ENCODE measurements around the gene RPS6KA3.
A peak's percentile ranks its signal among the peaks of the same experiment; 100 is the strongest.

The RPS6KA3 gene

DNA sequence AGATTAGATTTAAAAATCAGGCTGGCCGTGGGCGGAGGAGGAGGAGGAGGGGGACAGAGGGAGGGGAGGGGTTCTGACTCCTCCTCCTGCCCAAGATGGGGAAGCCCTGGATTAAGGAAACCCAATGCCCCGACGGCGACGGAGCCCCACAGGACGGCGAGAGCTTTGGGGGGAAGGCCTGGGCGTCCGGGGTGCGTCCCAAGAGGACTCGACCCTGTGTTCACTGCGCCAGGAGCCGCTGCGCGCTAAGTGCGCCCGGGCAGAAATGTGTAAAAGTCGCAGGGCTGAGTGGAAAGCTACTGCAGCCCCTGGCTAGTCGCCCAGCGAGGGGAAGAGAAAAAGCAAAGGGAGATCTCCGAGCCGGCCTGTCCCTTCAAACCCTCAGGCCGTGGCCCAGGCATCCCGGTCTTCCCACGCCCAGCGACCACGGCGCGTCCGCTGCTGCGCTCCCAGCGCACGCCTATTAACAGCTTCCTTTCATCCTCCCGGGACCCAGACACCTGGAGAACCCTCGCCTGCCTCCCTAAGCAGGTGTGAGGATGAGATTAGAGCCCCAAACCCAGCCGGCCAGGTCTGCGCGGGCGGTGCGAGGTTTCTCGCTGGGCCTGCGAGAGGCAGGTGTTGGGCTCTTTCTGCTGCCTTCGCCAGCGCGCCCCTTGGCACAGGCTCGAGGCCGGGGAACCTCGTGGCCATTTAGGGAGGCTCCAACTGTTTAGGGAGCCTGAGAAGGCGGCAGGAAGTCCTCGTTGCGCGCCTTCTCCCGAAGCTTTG lies 1.4 kb upstream of the RPS6KA3 start:
- no peak for TF ChIP-seq CTCF (IDR thresholded peaks at IDR 0.05; ENCODE audit: low read depth, low read length, missing control alignments)
- DNase-seq (ENCODE audit: low read depth), result no peak
- H3K4me3 ChIP-seq (ENCODE audit: low read depth, low read length), result peak overlapping the region; percentile 64
- in situ Hi-C loops (cut with HindIII; ENCODE audit: low sequenced_read_pairs), result no loop called here

DNA sequence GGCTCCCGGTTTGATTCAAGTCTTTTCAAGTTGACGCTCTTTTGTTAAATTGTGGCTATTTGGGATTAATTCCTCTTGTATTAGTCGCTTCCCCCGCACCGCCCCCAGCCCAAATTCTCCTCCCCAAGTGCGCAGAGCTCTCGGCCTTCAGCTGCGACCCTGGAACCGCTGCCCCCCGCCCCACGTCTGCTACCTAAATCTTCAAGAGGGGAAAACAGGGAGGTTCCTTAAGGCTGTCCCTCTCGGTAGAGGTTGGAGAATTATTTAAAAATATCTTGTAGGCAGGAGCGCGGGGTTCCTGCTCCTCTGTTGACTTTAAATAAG lies 860 bp upstream of the RPS6KA3 start:
- H3K4me3 ChIP-seq (ENCODE audit: low read depth, low read length), result peak overlapping the region; percentile 64
- in situ Hi-C loops (cut with HindIII; ENCODE audit: low sequenced_read_pairs), result no loop called here
- TF ChIP-seq CTCF (IDR thresholded peaks at IDR 0.05; ENCODE audit: low read depth, low read length, missing control alignments), result no peak
- no peak for DNase-seq (ENCODE audit: low read depth)

- DNase-seq (ENCODE audit: low read depth), result no peak
- H3K4me3 ChIP-seq (ENCODE audit: low read depth, low read length), result peak overlapping the region; percentile 64
- no peak for TF ChIP-seq CTCF (IDR thresholded peaks at IDR 0.05; ENCODE audit: low read depth, low read length, missing control alignments)
- in situ Hi-C loops (cut with HindIII; ENCODE audit: low sequenced_read_pairs), result no loop called here
Measured at GRCh38 chrX:20265726-20266681, 705 bp downstream of the RPS6KA3 start.

DNA sequence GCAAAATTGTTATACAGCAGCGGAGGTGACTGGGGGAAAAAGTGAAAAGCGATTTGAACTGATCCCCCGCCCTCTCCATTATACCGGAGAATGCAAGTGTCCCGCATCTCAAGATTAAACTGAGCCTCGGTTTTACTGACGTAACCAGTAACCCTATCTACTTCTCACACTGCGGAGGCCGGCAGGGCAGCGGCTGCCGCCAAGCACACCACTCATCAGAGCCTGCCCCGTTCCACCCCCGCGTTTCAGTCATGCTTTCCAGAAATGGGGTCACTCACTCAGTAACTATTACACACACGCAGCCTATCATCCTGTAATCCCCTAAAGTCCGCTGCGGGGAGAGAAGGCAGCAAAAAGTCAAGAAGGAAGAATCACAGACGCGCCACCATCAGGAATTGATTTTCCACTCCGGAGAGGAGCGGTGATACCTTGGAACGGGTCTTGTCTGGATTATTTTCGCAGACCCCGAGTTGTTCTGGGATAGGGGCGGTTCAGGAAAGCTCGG lies 1.4 kb downstream of the RPS6KA3 start:
- peak overlapping the region; percentile 64 for H3K4me3 ChIP-seq (ENCODE audit: low read depth, low read length)
- in situ Hi-C loops (cut with HindIII; ENCODE audit: low sequenced_read_pairs), result no loop called here
- TF ChIP-seq CTCF (IDR thresholded peaks at IDR 0.05; ENCODE audit: low read depth, low read length, missing control alignments), result no peak
- peak; percentile 24 for DNase-seq (ENCODE audit: low read depth)

DNA sequence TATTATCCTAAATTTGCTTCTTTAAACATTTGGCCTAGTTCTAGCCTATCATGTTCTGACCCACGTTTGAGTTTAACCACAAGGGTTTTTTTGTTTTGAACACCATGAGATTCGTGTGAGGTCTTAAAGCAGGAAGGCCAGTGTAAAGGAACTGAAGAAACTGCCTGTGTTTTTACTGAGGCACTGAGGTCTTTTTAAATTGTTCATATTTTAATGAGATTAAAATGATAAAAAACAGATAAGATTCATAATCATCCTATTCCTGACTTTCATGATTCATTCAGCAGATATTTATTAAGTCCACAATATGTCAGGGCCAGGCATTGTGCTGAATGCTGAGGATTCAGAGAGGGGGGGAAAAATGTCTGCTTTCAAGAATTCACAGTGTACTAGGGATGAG lies 3.2 kb downstream of the RPS6KA3 start:
- no peak for DNase-seq (ENCODE audit: low read depth)

More for the DNA sequence above, 3.2 kb downstream of the RPS6KA3 start:
- no peak overlapping the region for H3K4me3 ChIP-seq (ENCODE audit: low read depth, low read length)
- in situ Hi-C loops (cut with HindIII; ENCODE audit: low sequenced_read_pairs), result no loop called here
- no peak for TF ChIP-seq CTCF (IDR thresholded peaks at IDR 0.05; ENCODE audit: low read depth, low read length, missing control alignments)
